K562 (cell line): ENCODE data around the gene RHOBTB3. TPM values are rescaled to one million over a fixed set of nuclear protein-coding genes. Genes with fewer than 3 reads are reported as not detected.

Source experiments
- BMI1 ChIP-seq: fragments of 150-350 bp; IDR thresholded peaks from 2 replicates; pipeline ENCODE4 v1.6.1; 2014; ENCODE audit warnings: low read length
- BRD9 ChIP-seq: fragments of 450-650 bp; IDR thresholded peaks from 2 replicates; pipeline ENCODE4 v1.6.1; 2018; ENCODE audit warnings: low read depth; ENCODE audit not compliant: partially characterized antibody
- CBX3 ChIP-seq, 2 experiments: IDR thresholded peaks; 1 replicate in 1 of 2; 2 replicates in 1 of 2; pipeline ENCODE4 v1.6.1; 2012; ENCODE audit warnings: inconsistent platforms in 2 of 2, low read length in 2 of 2, borderline replicate concordance in 1 of 2, control low read depth in 1 of 2
- CREB5 ChIP-seq: fragments of 250-450 bp; sonication (Bioruptor Pico); IDR thresholded peaks from 2 replicates; pipeline ENCODE4 v1.5.0; 2020; ENCODE audit warnings: mild to moderate bottlenecking
- HDAC1 ChIP-seq, 2 experiments: fragments of 450-650 bp; IDR thresholded peaks; 2 replicates each; pipeline ENCODE4 v1.6.1; 2016 to 2017; ENCODE audit warnings: inconsistent platforms in 1 of 2, mild to moderate bottlenecking in 1 of 2, moderate library complexity in 1 of 2
- HDAC6 ChIP-seq: IDR thresholded peaks from 2 replicates; pipeline ENCODE4 v1.6.1; 2012; ENCODE audit warnings: low read depth, mild to moderate bottlenecking, control low read depth, inconsistent platforms, low read length, moderate library complexity
- NFIC ChIP-seq: fragments of 450-650 bp; IDR thresholded peaks from 2 replicates; pipeline ENCODE4 v1.6.1; 2017; ENCODE audit warnings: mild to moderate bottlenecking, inconsistent platforms
- NUFIP1 ChIP-seq: fragments of 450-650 bp; IDR thresholded peaks from 2 replicates; pipeline ENCODE4 v1.6.1; 2018; ENCODE audit not compliant: partially characterized antibody
- SUPT5H ChIP-seq: fragments of 450-650 bp; IDR thresholded peaks from 2 replicates; pipeline ENCODE4 v1.6.1; 2016
- ZBED1 ChIP-seq: IDR thresholded peaks from 2 replicates; pipeline ENCODE4 v1.6.1; 2014
- ZFP30 ChIP-seq: fragments of 250-450 bp; sonication (Bioruptor Pico); IDR thresholded peaks from 2 replicates; pipeline ENCODE4 v1.8.0; 2022; ENCODE audit warnings: moderate library complexity, mild to moderate bottlenecking, inconsistent platforms, borderline replicate concordance
- ZNF444 ChIP-seq: fragments of 250-450 bp; sonication (Bioruptor Pico); IDR thresholded peaks from 2 replicates; pipeline ENCODE4 v1.4.0; 2020; ENCODE audit warnings: mild to moderate bottlenecking, moderate library complexity
- polyA plus RNA-seq, 8 experiments: library from polyadenylated mRNA; depleted of rRNA in 4 of 8; stranded (reverse) in 5 of 8; unstranded in 3 of 8; fragments of >200 nt; fragmentation: Nextera tagmentation in 2 of 8; fragmentation: Illumina TruSeq in 1 of 8; extraction: Ambion mirVana in 2 of 8; extraction: Trizol in 1 of 8; gene quantifications; 2 replicates each; pipeline versions ENCODE4 v1.2.1 to v1.2.3, GENCODE V29; 2011 to 2014; ENCODE audit warnings: inconsistent platforms in 1 of 8, missing spikeins in 1 of 8
- total RNA-seq, 7 experiments: library from RNA; depleted of rRNA in 6 of 7; stranded (reverse); fragments of >200 nt in 6 of 7; fragmentation: Illumina TruSeq in 2 of 7; extraction: Trizol in 2 of 7; gene quantifications; 2 replicates each; pipeline versions ENCODE4 v1.2.1 to v1.2.3, GENCODE V29; 2011 to 2021; ENCODE audit warnings: low replicate concordance in 1 of 7

RHOBTB3 gene
- total and polyA plus RNA-seq, 9 of the 15 experiments (the other 6 are each of a cell fraction or from before 2014, with no cell fraction given) = 39.7 to 143 (median 115) TPM

GRCh38 chr5:95728494-95729114, 2.5 kb upstream of the RHOBTB3 start (continued):
- TF ChIP-seq NFIC = 0 out of 2 replicates have a peak, but pooled peaks have one; percentile 4
- peak; percentile 55 for TF ChIP-seq BRD9
- TF ChIP-seq BMI1 = no peak
- TF ChIP-seq SUPT5H = no peak
- TF ChIP-seq CBX3 (IDR thresholded peaks at IDR 0.05; ENCODE audit: borderline replicate concordance in 1 of 2, low read length in 2 of 2) = peak in 1 of 2 experiments; percentile 29; a peak in 1 of 3 replicates
- no peak for TF ChIP-seq HDAC6
- TF ChIP-seq ZNF444 (CRISPR knock-in tag) = peak; percentile 98
- TF ChIP-seq HDAC1 (IDR thresholded peaks at IDR 0.05) = peak in 1 of 2 experiments; percentile 58; a peak in 2 of 4 replicates
- peak; percentile 97 for TF ChIP-seq NUFIP1
- TF ChIP-seq CREB5 (CRISPR knock-in tag) = peak; percentile 99
- peak; percentile 87 for TF ChIP-seq ZFP30 (CRISPR knock-in tag)
- TF ChIP-seq ZBED1 = no peak
